ENCODE results near the gene TMEM108.

GRCh38 chr3:133388696-133389395 is 350.7 kb downstream of the TMEM108 start:
- TF ChIP-seq POLR2AphosphoS5 (IDR thresholded peaks at IDR 0.05; ENCODE audit: low read depth, low read length) (no peak), POLR2A (IDR thresholded peaks at IDR 0.05; ENCODE audit: low read depth, low read length) (no peak)
